GM18867 (cell line): ENCODE results near the gene TXNDC17.
"Not testable (repeated sequence)": the region's sequence is repeated elsewhere in the genome, so short reads cannot be mapped to it uniquely, and the experiment has no call there.

Experiments used
- ATAC-seq: cut with Tn5 transposase; IDR thresholded peaks from one replicate; pipeline ENCODE4 v1.9.1; 2021; ENCODE audit warnings: mild to moderate bottlenecking, moderate library complexity; ENCODE audit not compliant: unreplicated experiment

The TXNDC17 gene

DNA sequence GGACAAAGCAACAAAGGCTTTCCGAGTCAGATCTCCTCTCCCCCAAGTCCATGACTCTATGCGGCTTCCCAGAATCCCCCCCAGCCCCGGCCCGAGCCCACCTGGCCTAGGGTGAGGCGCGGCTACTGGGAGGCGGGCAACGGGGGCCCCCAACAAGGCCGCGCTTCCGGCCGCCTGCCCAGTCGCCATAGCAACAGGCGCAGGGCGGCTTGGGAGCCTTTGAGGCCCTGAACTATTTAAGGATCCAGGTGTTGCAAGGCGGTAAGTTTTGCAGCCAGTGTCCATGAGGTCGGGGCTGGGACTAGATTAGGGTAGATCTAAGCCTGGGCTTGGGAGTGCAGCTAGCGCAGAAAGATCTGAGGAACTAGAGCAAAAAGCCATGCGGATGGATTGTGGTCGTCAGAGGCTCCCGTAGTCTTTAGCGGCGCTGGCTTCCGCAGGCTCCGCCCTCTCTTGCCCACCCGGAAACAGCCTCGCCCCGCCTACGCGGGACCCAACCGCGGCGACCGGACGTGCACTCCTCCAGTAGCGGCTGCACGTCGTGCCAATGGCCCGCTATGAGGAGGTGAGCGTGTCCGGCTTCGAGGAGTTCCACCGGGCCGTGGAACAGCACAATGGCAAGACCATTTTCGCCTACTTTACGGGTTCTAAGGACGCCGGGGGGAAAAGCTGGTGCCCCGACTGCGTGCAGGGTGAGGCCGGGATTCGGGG is at the start of gene TXNDC17, which contains the start of gene KIAA0753:
Gene TXNDC17, plus strand, starts transcription at position 525 of the 711 bp plus-strand sequence. Its CDS starts 23 bp downstream, at position 548.
Gene KIAA0753, minus strand, starts transcription at position 176 of the 711 bp plus-strand sequence. CDS start 5,608 bp downstream, outside the sequence.
- ATAC-seq = peak; percentile 90

DNA sequence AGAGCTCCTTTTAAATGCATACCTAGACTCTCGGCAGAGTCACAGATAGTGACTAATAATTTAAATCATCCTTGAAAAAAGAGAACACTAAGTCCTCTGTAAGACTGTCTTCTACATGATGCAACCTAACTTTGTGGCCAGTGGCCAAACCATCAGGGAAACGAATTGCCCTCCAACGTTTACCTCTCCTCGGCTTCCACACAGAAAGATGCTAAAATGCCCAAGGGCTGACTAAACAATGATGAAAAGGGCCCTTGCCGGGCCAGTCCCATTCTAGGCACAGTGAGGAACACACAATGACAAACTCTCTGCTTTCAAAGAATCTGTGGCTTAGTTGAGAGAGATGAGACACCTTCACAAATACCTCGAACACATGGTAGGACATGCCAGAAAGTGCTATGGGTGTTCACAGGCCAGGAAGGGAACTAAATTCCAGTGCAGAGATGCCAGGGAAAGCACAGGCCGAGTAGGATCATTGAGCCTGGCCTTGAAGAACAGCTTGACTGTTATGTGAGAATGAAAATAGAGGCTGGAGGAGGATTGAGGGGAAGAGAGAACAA is 49.2 kb upstream of the TXNDC17 start:
- ATAC-seq = no peak

DNA sequence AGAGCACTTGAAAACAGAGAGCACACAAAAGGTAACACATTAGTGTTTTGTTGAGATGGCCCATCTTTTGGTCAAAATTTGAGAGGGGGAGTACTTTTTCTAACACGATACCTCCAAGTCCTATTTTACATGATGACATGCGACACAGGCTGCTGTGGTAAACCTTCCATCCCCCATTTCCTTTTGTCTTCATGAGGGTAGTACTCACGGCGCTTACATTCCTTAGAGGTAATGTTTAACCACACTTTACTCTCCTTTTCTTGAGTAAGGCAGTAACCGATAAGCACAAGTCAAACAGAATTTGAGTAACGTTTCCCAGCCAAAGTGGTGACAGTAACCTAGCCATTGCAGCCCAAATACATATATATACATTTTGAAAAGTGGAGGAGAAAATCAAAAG is 48.7 kb upstream of the TXNDC17 start:
- ATAC-seq = no peak

DNA sequence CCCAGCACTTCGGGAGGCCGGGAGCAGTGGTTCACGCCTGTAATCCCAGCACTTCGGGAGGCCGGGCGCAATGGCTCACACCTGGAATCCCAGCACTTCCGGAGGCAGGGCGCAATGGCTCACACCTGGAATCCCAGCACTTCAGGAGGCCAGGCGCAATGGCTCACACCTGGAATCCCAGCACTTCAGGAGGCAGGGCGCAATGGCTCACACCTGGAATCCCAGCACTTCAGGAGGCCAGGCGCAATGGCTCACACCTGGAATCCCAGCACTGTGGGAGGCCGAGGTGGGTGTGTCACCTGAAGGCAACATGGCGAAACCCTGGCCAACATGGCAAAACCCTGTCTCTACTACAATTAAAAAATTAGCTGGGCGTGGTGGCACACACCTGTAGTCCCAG is 47.5 kb upstream of the TXNDC17 start:
- ATAC-seq = not testable (repeated sequence)

DNA sequence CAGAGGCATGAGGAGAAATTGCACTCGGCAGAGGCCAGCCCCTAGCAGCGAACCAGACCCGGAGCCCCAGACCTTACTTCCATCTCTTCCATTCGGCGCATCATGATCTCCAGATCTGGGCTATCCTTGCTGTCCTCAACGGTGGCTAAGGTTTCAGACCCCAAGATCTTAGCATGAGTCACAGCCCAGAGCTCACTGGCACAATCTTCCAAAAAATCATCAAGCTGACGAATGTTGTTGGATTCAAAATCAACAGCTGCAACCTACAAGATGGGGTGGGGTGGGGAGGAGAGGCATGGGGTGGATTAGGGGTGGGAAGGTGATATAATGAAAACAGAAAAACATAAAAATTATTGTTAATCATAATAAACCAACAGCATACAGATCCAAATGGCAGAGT is 44.8 kb upstream of the TXNDC17 start:
- no peak for ATAC-seq

DNA sequence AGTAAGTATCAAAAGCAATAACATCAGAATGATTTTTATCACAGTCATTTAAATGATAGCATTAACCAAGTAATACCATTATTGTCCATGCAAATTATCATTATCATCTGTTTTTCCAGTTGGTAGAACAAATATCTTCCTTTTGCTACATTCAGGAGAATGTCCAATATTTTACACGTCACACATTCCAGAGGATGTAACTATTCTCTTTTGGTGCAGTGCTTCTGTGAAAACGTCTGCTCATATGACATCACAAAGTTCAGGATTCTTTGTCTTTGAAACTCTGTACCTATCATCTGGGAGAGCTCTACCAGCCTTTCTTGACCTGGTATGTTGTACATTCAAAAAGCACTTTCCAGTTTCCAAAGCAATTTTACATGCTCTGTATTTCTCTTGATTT is 44.3 kb upstream of the TXNDC17 start:
- no peak for ATAC-seq

DNA sequence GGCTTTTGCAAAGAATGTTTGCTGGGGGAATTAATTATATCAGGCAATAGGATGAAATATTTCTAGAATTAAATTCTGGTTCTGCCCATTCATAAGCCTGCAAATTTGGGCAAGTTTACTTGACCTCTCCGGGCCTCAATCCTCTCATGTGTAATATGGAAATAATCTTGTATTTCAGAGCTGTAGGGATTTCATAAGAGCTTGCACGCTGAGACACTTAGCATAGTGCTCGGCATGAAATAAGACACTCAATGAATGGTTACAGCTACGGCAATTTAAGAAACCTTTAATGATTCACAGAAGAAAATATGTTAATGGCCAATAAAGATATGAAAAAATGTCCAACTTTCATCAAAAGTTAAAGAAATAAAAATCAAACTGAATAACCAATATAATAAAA is 43.9 kb upstream of the TXNDC17 start:
- no peak for ATAC-seq

DNA sequence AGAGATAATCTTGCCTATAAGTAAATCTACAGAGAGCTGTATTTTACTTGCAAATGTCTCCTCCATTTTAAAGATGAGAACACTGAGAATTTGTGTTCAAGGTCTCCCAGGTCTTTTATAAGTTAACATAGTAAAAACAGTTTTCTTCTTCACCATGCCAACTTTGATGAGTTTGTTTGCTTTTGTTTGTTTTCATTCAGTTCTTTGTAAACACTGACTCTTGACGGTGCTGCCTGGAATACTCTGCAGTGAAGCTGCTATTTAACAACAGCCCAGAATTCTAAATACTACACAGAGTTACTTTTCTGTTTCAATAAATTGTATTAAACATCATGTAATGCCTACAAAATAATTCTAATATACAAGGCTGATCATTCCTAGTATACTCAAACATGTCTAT is 43.1 kb upstream of the TXNDC17 start:
- ATAC-seq = no peak

DNA sequence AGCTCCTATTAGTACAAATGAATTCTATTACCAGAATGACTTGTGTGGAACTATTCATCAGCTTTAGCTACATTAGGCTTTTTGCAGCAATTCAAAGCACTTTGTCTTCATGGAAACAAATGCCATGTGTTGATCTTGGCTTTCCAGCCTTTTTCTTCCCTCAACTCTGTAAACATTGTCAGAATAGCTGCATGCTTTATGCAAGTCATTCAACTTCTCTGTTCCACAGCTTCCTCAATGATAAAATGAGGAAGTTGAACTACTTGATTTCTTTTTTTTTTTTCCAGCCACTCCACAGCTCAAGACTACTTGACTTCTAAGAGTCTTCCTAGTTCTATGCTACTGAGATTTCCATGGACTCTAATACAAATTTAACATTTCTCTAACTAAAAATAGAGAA is 41.5 kb upstream of the TXNDC17 start:
- no peak for ATAC-seq

DNA sequence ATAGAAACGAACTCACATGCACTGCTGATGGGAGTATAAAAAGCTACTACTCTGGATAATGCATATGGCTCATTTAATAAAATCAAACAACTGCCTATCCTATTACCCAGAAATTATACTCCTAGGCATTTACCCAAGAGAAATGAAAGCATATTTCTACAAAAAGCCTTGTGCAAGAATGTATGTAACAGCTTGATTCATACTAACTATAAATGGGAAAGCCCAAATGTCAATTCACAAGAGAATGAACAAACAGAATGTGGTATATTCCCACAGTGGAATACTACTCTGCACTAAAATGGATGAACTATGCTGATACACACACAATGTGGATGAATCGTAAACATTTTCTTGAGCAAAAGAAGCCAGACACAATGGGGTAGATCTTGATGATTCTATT is 38.7 kb upstream of the TXNDC17 start:
- no peak for ATAC-seq

DNA sequence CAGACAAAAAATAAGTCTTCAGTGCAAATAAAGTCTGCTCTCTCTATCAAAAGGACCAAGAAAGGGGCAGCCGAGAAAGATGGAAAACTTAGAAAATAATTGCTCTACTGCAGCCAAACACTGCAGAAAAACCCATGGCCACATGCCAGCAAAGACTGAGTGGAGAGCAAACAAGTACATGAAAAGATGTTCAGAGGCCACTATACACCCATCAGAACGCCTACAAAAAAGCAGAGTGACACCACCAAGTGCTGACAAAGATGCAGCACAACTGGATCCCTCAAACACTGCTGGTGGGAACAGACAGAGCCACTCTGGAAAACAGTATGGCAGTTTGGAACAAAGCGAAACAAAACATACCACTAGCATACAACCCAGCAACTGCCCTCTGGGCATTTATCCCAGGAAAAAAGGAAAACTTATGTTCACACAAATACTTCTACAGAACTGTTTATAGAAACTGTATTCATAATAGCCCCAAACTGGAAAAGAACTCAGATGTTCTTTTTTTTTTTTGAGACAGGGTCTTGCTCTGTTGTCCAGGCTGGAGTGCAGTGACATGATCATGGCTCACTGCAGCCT is 37.0 kb upstream of the TXNDC17 start:
- ATAC-seq = no peak

DNA sequence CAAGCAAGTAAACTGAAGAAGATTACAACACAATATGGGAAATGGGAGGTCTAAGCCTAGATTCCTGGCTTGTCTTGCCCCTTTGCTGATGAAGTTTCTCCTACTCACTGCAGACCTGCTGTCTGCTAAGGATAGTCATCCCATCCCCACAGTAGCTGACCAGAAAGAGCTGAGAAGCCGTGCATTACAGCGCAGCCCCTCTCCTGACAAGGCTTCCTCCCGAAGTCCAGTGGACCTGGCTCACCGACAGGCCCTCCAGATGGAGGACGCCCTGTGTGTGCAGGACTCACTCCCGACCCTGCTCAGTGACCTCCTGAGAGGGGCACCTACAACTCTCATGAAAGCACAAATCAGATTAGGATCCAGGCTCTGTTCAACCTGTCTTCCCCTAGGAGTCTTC is 35.7 kb upstream of the TXNDC17 start:
- no peak for ATAC-seq

DNA sequence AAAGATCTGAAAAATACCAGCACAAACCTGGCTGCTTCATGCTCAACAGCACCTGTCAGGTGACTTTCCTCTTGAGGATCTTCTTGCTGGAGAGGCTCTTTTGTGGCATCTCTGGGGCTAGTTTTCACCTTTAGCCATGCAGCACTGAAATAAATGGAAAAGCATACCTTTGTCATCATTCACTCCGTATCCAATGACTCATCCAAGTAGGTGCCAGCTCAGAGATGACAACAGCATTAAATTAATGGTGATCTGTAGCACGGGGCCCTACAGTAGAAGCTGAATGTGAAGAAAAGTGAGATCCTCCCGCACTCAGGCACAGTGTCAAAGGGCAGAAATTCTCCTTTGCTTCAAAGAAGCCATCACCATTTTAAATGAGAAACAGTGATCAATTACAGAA is 32.5 kb upstream of the TXNDC17 start:
- no peak for ATAC-seq

DNA sequence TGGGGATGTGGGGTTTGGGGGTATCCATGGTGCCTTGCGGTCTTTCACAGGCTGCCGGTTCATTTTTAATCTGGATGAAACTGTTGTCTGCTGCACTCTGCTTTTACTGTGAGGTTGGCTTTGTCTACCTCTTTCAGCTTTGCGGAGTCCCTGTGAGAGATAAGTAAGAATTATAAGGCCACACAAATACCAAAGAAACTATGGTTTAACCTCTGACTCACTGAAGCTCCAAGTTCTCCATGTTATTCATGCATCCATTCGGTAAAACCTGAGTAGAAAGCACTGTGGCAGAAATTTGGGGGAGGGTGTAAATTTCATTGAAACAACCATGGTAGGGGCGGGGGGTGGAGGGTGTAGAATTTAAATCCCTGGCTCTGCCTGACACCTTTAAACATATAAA is 30.8 kb upstream of the TXNDC17 start:
- ATAC-seq = no peak

DNA sequence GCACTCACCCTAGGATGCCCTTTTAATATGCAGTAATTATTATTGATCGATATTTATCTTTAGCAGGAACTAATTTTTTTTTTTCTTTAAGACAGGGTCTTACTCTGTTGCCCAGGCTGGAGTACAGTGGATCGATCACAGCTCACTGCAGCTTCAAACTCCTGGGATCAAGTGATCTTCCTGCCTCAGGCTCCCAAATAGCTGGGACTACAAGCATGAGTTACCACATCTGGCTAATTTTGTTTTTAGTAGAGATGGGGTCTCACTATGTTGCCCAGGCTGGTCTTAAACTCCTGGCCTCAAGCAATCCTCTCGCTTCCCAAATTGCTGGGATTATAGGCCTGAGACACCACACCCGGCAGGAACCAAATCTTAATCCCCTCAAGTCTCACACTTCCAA is 29.6 kb upstream of the TXNDC17 start:
- no peak for ATAC-seq

DNA sequence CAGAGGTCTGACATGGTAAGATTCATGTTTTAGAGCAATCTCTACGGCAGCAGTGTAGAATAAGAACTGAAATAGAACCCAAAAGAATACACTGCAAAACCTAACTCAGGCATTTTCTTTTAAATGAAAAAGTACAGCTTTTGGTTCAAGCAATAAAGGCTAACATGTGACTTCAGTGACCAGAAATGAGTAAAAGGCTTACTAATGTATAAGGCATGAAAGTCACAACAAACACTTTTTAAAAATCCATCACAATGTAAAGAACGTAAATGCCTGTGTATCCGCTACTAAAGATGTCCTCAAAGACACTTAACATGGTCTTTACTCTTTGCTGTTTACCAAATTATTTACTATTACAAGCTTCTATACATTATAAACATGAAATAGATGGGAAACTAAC is 16.9 kb upstream of the TXNDC17 start:
- ATAC-seq = no peak

DNA sequence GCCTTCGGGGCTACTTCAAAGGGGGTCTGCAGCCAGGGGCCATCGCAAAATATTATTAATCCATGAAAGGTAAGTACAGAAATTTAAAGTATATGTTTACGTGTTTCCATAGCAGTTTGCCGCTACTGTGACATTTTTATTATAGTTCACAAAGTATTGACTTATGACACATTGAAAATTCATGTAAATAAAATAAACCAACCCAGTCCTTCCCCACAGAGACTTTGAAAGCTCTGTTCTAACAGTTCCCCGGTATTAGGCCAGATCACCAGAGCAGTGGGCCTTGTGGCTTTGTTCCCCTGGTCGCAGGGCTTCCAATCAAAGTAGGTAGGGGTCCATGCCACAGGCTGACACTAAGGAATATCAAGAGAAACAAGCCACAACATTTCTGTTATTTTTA is 14.2 kb upstream of the TXNDC17 start:
- ATAC-seq = no peak

DNA sequence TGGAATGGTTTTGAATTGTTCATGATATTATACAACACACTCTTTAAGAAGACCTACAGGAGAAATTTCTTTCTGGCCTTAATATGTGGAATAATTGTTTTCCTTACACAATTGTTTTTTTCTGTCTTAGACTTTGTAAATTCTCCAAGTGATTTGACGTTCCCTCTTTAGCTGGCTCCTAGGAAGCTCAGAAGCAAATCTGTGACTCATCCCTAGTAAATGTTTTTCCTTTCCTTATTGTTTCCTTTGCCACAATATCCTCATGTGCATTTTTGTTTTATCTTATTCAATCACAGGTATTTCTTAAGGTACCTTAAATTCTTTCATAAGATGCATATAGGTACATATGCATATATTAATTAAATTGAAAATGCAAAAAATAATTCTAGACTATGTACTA is 13.8 kb upstream of the TXNDC17 start:
- no peak for ATAC-seq

DNA sequence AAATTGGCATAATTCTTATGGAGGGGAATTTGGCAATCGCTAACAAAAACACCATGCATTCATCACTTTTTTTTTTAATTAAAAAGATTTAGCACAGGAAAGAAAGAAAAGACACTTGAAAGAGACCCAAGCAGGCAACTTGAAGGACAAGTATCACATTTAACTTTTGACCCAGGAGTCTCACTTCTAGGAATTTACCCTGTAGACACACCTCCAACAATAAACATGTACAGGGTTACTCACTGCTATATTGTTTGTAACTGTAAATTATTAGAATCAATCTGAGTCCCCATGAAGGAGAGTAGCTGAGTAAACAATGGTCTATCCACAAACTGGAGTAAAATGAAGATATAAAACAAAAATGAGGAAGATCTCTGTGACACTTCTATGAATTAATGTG is 10.5 kb upstream of the TXNDC17 start:
- no peak for ATAC-seq

DNA sequence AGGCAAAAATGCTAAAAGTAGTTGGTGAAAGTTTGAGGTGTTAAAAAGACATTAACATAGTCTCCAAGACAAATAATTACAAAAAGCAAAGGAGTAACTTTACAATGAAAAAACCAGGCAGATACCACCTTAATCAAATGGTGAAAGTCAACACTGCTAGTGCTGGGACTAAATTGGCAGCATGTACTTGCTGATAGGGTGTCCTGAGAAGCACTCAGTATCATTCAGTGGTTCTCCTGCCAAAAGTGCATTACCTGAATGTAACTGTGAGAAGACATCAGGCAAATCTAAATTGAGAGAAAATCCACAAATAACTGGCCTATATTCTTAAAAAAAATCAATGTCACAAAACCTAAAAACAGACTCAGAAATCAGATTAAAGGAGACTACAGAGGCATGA is 8.3 kb upstream of the TXNDC17 start:
- ATAC-seq = no peak

DNA sequence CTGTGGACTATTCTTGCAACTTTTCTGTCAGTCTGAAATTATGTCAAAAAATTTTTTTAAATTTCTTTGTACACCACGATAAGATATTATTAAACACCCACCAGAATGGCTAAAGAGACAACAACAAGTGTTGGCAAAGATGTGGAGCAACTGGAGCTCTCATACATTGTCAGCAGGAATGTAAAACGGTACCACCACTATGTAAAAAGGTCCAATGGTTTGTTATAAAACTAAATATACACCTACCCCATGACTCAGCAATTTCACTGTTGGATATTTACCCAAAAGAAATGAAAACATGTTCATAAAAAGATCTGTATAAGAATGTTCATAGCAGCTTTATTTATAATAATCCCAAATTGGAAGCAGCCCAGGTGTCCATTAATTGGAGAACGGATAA is 7.6 kb upstream of the TXNDC17 start:
- ATAC-seq = no peak

DNA sequence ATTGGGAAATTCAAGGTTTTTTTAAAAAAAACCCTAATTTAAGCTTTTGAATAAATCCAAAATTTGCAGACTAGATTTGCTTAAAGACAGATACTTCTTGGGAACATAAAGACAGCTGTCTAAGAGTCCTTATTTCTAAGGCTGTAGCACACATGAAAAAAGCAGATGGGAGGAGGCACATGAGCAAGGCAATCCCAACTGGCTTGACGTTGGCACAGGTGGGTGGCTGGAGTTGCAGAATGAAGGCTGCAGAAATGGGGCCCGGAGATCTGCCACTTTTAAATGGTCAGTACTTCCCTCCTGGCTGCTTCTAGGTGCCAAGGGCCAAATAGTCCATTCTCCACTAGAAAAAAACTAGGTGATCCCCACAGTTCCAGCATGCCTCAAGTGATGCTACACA is 4.8 kb upstream of the TXNDC17 start:
- no peak for ATAC-seq
